Ascending aorta (tissue), 2 donors: Measurements from ENCODE around the gene CAMTA1. TPM values are rescaled to one million over a fixed set of nuclear protein-coding genes. Genes with fewer than 3 reads are reported as not detected.
"Not testable (repeated sequence)": the region's sequence is repeated elsewhere in the genome, so short reads cannot be mapped to it uniquely, and the experiment has no call there.

Experiments
- DNase-seq, 2 donors: peaks; one replicate each; pipeline ENCODE4 v3.0.0-alpha.2; 2019; ENCODE audit warnings: low spot score in 2 of 2
- H3K27ac ChIP-seq, 2 donors: fragments of 200-600 bp; sonication (generic); one replicate each; pipeline ENCODE4 v1.5.1; 2016 to 2017; ENCODE audit warnings: mild to moderate bottlenecking in 1 of 2
- H3K27me3 ChIP-seq: fragments of 200-600 bp; sonication (generic); one replicate; pipeline ENCODE4 v1.5.1; 2017
- H3K36me3 ChIP-seq, 2 donors: fragments of 200-600 bp; sonication (generic); one replicate each; pipeline ENCODE4 v1.5.1; 2016
- H3K4me1 ChIP-seq, 2 donors: fragments of 200-600 bp; sonication (generic); one replicate each; pipeline ENCODE4 v1.5.1; 2016 to 2017; ENCODE audit warnings: mild to moderate bottlenecking in 1 of 2
- H3K4me3 ChIP-seq, 2 donors: fragments of 200-600 bp; sonication (generic); one replicate each; pipeline ENCODE4 v1.5.1; 2016 to 2017; ENCODE audit warnings: mild to moderate bottlenecking in 1 of 2
- H3K9me3 ChIP-seq, 2 donors: fragments of 200-600 bp; sonication (generic); one replicate each; pipeline ENCODE4 v1.5.1; 2016
- intact Hi-C: fragments of 100-400 bp; cut with DNase I; formaldehyde crosslinking; loops from one replicate; pipeline ENCODE4 v1.15.1; 2023
- total RNA-seq: library from RNA; depleted of rRNA; stranded (reverse); fragments of >200 nt; gene quantifications from one replicate; pipeline ENCODE4 v1.1.0, GENCODE V29; 2016
- TF ChIP-seq, protein P1 (sequence below), 3 experiments: fragments of 200-600 bp in 2 of 3; fragments of 450-650 bp in 1 of 3; sonication (generic) in 2 of 3; IDR thresholded peaks; one replicate each; pipeline ENCODE4 v1.5.1; 2016 to 2019; ENCODE audit warnings: antibody characterized with exemption in 3 of 3, mild to moderate bottlenecking in 1 of 3, moderate library complexity in 1 of 3

The CAMTA1 gene
- total RNA-seq, 1 donor from 2014 or later: 53.3 TPM

DNA sequence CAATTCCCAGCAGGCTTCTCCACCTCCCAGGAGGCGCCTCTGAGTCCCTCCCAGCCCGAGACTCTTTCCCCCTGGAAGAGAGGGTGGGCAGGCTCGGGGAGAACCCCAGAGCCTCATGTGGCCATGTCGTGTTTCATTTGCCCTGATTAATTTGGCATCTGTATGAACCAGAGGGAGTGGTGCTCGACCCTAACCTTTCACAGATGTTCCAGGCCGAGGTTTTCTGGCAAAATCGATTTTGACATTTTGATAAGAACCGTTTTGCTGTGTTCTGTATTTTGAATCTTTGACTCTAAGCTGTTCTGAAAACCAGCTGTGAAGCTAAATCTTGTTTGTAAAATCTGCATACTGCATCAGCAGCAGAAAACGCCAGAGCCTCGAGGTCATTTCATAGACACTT, 367.4 kb downstream of the CAMTA1 start:
- H3K36me3 ChIP-seq: no peaks in the 10 kb centered on the region
- DNase-seq: no peak
- no peak overlapping the region for H3K27ac ChIP-seq
- no peak overlapping the region for H3K4me3 ChIP-seq
- no peaks in the 10 kb centered on the region for H3K9me3 ChIP-seq
- no peaks in the 10 kb centered on the region for H3K4me1 ChIP-seq
- TF ChIP-seq, protein P1, sequence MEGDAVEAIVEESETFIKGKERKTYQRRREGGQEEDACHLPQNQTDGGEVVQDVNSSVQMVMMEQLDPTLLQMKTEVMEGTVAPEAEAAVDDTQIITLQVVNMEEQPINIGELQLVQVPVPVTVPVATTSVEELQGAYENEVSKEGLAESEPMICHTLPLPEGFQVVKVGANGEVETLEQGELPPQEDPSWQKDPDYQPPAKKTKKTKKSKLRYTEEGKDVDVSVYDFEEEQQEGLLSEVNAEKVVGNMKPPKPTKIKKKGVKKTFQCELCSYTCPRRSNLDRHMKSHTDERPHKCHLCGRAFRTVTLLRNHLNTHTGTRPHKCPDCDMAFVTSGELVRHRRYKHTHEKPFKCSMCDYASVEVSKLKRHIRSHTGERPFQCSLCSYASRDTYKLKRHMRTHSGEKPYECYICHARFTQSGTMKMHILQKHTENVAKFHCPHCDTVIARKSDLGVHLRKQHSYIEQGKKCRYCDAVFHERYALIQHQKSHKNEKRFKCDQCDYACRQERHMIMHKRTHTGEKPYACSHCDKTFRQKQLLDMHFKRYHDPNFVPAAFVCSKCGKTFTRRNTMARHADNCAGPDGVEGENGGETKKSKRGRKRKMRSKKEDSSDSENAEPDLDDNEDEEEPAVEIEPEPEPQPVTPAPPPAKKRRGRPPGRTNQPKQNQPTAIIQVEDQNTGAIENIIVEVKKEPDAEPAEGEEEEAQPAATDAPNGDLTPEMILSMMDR (IDR thresholded peaks at IDR 0.05): no peak
- no peaks in the 10 kb centered on the region for H3K27me3 ChIP-seq
- intact Hi-C loops: no loop called here

DNA sequence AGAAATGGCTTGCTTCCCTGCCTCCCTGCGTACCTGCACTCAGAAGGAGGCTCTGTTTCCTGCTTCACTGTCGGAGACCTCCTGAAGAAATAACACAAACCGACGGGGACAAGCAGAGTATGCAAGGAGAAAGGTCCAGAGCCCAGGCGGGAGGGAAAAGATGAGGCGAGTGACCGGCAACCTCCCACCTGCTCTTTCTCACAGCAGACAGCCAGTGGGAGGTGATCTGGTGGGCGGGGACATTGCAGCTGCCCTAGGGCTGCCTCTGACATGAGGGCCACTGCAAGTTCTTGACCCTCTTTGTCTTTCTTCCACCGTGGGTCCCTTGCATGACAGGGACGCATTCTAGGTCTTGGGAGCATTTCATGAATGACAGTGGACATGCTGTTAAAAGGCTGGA, 368.2 kb downstream of the CAMTA1 start:
- H3K27ac ChIP-seq: no peak overlapping the region
- TF ChIP-seq, protein P1 (IDR thresholded peaks at IDR 0.05): no peak
- no peaks in the 10 kb centered on the region for H3K36me3 ChIP-seq
- H3K27me3 ChIP-seq: no peaks in the 10 kb centered on the region
- intact Hi-C loops: no loop called here
- H3K4me1 ChIP-seq: no peaks in the 10 kb centered on the region
- H3K9me3 ChIP-seq: no peaks in the 10 kb centered on the region
- H3K4me3 ChIP-seq: no peak overlapping the region
- no peak for DNase-seq

DNA sequence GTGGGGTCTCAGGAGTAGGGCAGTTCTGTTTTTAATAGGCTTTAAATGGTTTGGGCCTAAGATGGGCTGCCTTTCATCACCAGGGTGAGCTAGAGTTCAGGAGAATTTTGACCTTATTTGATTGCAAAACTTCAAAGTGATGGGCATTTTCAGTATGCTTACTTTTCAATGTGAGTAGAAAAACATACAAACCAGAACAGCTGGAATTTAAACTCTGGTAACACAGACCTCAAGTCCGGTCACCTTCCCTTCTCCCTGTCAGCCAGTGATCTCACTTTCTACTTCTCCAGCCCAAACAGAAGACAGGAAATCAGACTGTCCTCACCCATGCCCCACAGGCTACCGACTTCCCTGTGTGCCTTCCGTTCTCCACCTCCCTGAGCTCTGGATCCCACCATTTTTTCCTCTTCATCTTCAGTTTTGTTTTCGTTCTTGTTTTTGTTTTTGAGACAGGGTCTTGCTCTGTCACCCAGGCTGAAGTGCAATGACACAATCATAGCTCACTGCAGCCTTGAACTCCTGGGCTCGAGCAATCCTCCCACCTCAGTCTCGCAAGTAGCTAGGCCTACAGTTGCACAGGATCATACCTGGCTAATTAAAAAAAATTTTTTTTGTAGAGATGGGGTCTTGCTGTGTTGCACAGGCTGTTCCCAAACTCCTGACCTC, 374.0 kb downstream of the CAMTA1 start:
- no peak for DNase-seq
- Histone ChIP-seq H3K27ac (no peak overlapping the region), H3K36me3 (no peaks in the 10 kb centered on the region), H3K4me1 (no peaks in the 10 kb centered on the region), H3K9me3 (no peaks in the 10 kb centered on the region), H3K4me3 (no peak overlapping the region), H3K27me3 (no peaks in the 10 kb centered on the region)
- TF ChIP-seq, protein P1 (IDR thresholded peaks at IDR 0.05): no peak
- intact Hi-C loops: no loop called here

DNA sequence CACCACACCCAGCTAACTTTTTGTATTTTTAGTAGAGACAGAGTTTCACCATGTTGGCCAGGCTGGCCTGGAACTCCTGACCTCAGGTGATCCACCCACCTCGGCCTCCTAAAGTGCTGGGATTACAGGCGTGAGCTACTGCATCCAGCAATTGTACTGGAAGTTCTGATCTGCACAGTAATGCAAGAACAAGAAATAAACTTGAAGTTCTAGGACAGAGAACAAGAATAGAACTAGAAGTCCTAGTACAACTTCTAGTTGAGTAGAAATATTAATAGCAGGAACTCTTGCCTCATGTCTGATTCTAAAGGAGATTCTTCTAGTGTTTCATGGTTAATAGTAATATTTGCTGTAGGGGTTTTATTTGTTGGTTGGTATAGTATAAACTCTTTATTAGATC, 383.3 kb downstream of the CAMTA1 start:
- H3K9me3 ChIP-seq, H3K27ac ChIP-seq, H3K4me3 ChIP-seq, DNase-seq, intact Hi-C loops, H3K36me3 ChIP-seq, H3K4me1 ChIP-seq, H3K27me3 ChIP-seq: not testable (repeated sequence)

DNA sequence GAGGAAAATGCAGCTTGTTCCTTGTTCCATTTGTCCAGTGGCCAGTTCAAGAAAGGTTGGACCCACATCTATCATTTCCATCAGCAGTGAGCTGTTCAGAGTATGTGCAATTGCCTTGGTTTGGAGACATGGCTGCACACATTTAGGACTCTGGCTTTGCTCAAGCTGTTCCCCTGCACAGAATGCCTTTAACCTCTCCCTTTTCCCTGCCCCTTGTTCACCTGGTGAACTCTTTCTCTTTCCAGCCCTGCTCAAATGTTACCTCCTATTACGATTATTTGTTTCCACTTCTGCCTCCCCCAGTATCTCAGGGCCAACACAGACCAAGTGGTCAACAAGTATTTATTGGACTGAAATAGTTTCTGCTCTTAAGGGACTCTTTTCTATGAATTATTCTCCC, 385.9 kb downstream of the CAMTA1 start:
- H3K4me3 ChIP-seq: no peak overlapping the region
- no peak for DNase-seq
- no peaks in the 10 kb centered on the region for H3K27me3 ChIP-seq
- H3K36me3 ChIP-seq: no peaks in the 10 kb centered on the region
- no peaks in the 10 kb centered on the region for H3K4me1 ChIP-seq
- no peak overlapping the region for H3K27ac ChIP-seq
- no peaks in the 10 kb centered on the region for H3K9me3 ChIP-seq
- TF ChIP-seq, protein P1 (IDR thresholded peaks at IDR 0.05): no peak
- intact Hi-C loops: no loop called here

DNA sequence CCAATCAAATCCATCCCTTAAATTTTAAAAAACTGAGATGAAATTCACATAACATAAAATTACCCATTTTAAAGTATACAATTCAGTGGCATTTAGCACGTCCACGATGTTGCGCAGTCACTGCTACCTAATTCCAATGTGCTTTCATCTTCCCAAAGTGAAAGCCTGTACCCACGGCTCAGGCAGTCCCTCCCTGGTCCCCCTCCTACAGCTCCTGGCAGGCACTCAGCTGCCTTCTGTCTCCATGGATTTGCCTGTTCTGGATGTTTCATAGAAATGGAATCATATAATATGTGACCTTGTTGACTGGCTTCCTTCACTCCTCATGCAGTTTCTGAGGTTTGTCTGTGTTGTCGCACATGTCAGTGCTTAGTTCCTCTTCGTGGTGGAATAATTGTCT, 386.3 kb downstream of the CAMTA1 start:
- TF ChIP-seq, protein P1 (IDR thresholded peaks at IDR 0.05): no peak
- DNase-seq: no peak
- no peak overlapping the region for H3K27ac ChIP-seq
- no peaks in the 10 kb centered on the region for H3K4me1 ChIP-seq
- H3K9me3 ChIP-seq: no peaks in the 10 kb centered on the region
- no peaks in the 10 kb centered on the region for H3K27me3 ChIP-seq
- intact Hi-C loops: no loop called here
- no peaks in the 10 kb centered on the region for H3K36me3 ChIP-seq
- H3K4me3 ChIP-seq: no peak overlapping the region
